COLO668 (cell line): ENCODE measurements around the gene CEP85.

Source experiments
- DNase-seq: peaks from one replicate; lab custom pipeline; 2025; ENCODE audit not compliant: unreplicated experiment; lab: John Stamatoyannopoulos, UW

The CEP85 gene

GRCh38 chr1:26315874-26316850 lies 82.2 kb downstream of the CEP85 start:
- no peak for DNase-seq

- no peak for DNase-seq
These were observed 83.1 kb downstream of the CEP85 start for GRCh38 chr1:26317146-26317545.

DNA sequence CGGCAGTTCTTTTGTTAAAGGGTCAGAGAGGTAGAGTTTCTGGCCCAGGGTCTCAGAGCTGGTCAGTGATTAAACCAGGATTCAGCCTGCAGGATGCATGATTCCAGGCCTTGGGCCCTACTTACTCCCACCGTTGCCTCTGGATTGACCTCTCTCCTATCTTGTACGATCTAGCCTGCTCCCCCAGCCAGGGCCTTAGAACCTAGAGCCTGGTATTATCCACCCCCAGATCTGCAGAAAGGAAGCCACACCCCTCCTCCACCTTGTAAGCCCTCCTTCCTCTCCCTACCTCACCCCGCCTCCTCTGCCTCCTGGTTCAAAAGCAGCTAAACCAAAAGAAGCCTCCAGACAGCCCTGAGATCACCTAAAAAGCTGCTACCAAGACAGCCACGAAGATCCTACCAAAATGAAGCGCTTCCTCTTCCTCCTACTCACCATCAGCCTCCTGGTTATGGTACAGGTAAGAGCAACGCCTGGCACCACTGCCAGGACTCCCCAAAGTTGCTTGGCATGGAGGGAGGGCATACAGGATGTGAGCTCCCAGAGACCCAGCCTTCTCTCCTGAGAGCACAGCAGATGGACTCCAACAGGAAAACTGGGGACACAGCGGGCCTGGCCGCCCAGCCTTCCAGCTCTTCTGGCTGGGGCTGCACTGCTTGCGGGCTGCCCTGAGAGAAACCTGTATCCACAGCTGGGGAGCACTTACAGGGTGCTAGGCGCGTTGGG lies 83.8 kb downstream of the CEP85 start, which contains the start of gene CD52:
Gene CD52 (plus strand): TSS at position 347 of the 726 bp plus-strand sequence. CDS start 60 bp downstream, at position 407.
- no peak for DNase-seq

- no peak for DNase-seq
These were observed 84.5 kb downstream of the CEP85 start for GRCh38 chr1:26318338-26319064.

DNA sequence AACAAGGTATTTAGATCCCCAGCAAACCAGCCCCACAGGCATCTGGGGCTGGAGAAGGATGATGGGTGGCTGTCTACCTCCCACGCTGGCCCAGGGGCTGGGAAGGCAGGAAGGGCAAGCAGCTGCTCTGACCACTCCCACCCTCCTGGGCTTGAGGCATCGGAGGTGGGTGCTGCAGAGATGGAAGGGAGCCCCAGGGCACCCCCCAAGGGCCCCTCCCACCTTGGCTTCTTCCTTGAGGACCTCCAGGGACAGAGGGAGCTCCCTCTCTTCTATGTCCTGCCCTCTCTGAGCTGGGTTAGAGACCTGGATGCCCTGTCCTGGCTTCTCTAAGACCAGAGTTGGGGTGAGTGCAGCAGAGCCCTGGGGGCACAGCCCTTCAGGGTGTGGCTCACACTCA lies 86.9 kb downstream of the CEP85 start:
- DNase-seq, result no peak

GRCh38 chr1:26321315-26322041 lies 87.5 kb downstream of the CEP85 start:
- DNase-seq, result peak; percentile 91

DNA sequence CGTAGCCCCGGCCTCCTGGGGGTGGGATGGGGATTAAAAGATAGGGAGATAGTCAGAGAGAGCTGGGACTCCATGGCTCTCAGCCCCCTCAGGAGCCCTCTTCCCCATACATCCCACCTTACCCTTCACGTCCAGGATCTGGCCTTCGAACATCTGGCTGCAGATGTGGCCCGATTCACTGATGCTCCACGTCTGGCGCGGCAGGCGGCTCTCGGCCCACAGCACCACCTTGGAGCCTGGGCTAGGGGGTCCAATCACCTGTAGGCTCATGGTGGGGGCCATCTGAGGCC lies 88.0 kb downstream of the CEP85 start:
- DNase-seq, result no peak

- DNase-seq, result no peak
These were observed 89.4 kb downstream of the CEP85 start for GRCh38 chr1:26323382-26323781.

GRCh38 chr1:26324550-26324949 lies 90.5 kb downstream of the CEP85 start:
- no peak for DNase-seq

- DNase-seq, result peak; percentile 91
These were observed 94.0 kb downstream of the CEP85 start for GRCh38 chr1:26327956-26328362.
